GM21515 (cell line): ENCODE measurements around the gene GLIS1.
A peak's percentile ranks its signal among the peaks of the same experiment; 100 is the strongest.
"Not testable (repeated sequence)": the region's sequence is repeated elsewhere in the genome, so short reads cannot be mapped to it uniquely, and the experiment has no call there.

Experiments used
- ATAC-seq: cut with Tn5 transposase; IDR thresholded peaks from one replicate; pipeline ENCODE4 v1.9.1; 2021; ENCODE audit not compliant: unreplicated experiment

Gene GLIS1

DNA sequence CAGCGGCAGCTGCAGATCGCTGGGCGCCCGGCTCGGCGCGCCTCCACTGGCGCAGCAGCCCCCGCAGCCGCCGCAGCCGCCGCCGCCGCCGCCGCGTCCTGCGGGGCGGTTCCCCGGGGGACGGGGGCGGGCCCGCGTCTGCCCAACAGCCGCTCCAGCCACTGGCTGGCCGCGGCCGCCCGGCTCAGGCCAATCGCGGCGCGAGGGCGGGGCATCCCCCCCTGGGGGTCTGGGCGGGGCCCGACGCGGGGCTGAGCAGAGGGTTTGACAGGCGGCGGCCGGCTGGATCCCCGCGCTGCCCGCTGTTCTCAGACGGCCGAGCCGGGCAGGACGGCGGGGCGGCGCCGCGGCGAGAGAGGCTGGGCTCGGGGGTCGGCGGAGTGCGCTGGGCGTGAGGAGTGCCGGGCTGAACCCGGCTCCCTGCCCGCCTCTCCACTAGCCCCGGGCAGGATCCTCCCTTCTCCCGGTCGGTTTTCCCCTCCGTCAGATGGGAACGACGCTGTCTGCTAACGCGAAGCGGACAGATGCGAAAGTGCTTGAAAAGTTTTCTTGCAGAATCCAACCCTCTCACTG, at the start of gene GLIS1:
TSS of gene GLIS1 (minus strand) at position 56 of the 573 bp plus-strand sequence. CDS start 1,100 bp downstream, outside the sequence.
- ATAC-seq, result peak; percentile 90

DNA sequence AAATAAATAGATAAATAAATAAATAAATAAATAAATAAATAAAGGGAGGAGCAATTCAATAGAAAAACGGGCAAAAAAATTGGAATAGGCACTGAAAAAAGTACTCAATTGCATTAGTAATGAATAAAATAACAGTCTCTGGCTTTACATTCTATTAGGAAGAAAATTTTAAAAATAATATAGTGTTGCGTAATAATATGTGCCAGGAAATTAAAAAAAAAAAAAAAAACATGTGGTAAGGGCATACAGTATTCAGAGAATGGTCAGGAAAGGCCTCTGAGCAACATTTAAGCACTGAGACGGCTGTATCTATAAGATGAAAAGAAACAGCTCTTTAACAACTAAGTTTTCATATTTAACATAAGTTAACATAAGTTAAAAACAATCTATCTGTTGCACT, 48.7 kb upstream of the GLIS1 start:
- no peak for ATAC-seq

DNA sequence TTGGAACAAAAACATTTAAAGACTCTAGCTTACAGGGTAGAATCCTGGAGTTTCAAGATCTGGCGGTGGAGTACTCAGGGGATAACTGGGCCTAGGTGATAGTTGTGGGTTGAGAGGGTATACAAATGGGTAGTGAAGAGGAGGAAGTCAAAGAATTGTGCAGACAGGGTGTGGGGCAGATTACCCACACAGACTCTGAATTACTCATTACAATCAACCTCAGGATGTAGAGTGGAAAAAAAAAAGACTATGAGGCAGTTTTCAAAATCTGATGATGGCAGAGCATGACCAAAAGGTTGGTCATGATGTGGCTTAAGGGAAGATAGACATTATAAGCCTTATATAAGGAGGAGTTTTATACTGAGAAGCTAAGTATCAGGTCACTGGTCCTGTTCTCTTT, 44.1 kb upstream of the GLIS1 start:
- no peak for ATAC-seq

DNA sequence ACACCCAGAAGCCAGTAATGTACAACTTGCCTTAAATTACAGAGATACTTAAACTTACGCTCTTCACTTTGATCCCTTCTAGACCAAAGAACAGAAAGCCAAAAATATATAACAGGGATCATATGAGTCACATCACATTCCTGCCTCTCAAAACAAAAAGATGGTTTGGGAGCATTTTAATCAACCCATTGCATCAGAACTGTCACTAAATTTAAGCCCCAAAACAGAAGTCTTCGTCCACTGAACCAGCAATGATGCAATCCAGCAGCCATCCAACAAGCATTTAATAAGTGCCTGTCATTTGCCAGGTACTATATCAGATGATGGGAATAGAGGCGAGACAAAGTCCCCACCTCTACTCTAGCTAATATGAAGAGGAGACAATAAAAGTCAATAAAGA, 42.7 kb upstream of the GLIS1 start:
- no peak for ATAC-seq

GRCh38 chr1:53777272-53777671, 38.3 kb upstream of the GLIS1 start:
- no peak for ATAC-seq

GRCh38 chr1:53771648-53772047, 32.7 kb upstream of the GLIS1 start:
- no peak for ATAC-seq

GRCh38 chr1:53769780-53770179, 30.8 kb upstream of the GLIS1 start:
- ATAC-seq, result no peak

DNA sequence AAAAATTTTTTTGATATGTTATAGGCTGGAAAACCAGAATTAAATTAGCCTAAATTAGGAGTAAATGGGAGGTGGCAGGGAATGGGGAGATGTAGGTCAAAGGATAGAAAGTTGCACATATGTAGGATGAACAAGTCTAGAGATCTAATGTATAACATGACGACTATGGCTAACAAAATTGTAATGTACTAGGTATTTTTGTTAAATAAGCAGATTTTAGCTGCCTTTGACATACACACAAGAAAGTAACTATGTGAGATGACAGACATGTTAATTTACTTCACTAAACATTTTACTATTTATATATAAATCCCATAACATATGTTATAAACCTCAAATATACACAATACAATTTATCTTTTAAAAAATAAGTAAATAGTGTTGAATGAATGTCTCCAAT, 30.2 kb upstream of the GLIS1 start:
- ATAC-seq, result no peak

GRCh38 chr1:53766831-53767405, 28.0 kb upstream of the GLIS1 start:
- ATAC-seq, result no peak

GRCh38 chr1:53766194-53766742, 27.3 kb upstream of the GLIS1 start:
- ATAC-seq, result no peak

DNA sequence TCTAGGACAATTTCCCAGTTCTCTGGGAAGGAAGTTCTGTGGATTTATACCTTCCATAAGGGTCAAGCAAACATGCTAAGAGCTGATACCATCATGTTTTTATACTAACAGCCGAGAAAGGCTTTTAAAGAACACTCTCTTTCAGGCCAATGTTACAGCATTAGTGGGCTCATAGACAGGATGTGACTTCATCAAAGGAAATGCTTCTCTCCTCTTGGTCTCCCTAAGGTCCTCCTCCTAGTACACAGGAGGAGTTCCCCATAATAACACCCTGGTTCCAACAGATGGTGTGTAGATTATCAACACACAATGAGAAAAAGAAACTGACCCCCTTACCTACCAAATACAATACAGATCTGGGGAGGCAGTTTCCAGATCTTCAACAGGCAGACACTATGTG, 26.7 kb upstream of the GLIS1 start:
- no peak for ATAC-seq

GRCh38 chr1:53763911-53764310, 24.9 kb upstream of the GLIS1 start:
- no peak for ATAC-seq

DNA sequence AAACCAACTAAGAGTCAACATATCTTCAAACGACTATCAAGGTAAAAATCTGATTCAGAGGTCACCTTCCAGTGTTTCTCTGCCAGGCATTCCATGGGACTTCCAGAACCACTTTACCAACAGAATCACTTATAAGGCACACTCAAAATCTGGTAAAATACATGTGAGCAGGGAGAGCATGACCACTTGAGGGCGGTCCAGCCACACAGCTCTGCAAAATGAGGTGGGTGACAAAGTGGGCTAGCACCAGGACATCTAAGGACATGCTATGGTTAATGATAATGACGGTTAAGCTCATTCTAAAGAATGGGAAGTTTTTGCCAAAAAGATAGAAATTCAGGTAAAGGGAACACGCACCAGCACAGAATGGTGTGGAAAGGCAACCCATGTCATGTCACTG, 24.5 kb upstream of the GLIS1 start:
- no peak for ATAC-seq

- ATAC-seq, result not testable (repeated sequence)
Measured at GRCh38 chr1:53760497-53760896, 21.5 kb upstream of the GLIS1 start.

DNA sequence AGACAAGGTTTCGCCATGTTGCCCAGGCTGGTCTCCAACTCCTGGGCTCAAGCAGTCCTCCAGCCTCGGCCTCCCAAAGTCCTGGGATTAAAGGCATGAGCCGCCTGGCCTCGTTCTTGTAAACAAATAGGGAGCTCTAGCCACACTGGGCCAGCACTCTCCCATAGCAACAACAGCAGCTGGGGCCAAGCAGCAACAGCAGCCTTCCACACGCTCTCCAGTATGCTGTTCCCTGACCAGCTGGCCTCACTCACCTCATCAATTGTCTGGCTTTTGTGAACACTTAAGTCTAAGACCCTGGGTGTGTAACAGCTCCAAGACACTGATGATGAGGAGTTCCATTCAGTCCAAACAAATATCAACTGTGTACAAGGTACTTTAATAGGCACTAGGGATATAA, 16.9 kb upstream of the GLIS1 start:
- ATAC-seq, result no peak

- no peak for ATAC-seq
Measured at GRCh38 chr1:53754484-53755312, 15.7 kb upstream of the GLIS1 start.

DNA sequence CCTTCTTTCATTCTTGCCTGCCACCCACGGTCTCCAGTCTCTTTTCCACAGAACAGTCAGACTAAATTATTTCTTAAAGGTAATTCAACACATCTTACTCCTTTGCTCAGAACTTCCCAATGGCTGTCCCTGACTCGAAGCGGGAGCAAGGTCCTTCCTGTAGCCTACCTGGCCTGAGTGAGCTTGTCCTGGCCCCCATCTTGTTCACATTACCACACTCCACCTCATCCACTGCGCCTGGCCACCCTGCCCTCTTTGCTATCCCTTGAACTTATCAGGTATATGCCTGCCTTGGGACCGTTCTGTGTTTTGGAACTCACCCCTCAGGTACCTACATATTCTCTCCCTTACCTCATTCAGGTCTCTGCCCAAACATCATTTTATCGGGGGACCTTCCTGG, 13.3 kb upstream of the GLIS1 start:
- ATAC-seq, result no peak

DNA sequence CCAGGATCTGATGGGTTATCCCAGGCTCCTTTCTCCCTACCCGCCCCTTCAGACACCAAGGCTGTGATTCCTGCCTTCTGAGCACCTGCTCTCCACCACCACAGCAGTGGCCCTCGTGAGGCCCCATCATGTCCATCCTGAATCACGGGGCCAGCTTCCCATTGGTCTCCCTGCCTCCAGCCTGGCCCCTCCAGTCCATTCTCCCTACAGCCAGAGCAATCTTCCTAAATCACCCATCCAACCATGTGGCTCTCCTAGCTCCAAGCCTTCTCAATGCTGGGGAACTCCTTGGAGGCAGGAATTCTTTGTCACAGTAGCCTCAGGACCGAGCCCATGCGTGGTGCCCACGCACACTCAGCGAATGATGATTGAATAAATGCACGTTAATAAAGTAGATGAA, 8.9 kb upstream of the GLIS1 start:
- no peak for ATAC-seq

GRCh38 chr1:53740621-53741105, 1.7 kb upstream of the GLIS1 start:
- ATAC-seq, result no peak

GRCh38 chr1:53738205-53739108, 507 bp downstream of the GLIS1 start:
- no peak for ATAC-seq

- no peak for ATAC-seq
Measured at GRCh38 chr1:53737648-53738204, 1.2 kb downstream of the GLIS1 start.
